ENCODE results near the gene CAMTA1. TPM values are rescaled to one million over a fixed set of nuclear protein-coding genes. Genes with fewer than 3 reads are reported as not detected.

Gene CAMTA1
- total RNA-seq, 1 donor from 2014 or later: 268 TPM

DNA sequence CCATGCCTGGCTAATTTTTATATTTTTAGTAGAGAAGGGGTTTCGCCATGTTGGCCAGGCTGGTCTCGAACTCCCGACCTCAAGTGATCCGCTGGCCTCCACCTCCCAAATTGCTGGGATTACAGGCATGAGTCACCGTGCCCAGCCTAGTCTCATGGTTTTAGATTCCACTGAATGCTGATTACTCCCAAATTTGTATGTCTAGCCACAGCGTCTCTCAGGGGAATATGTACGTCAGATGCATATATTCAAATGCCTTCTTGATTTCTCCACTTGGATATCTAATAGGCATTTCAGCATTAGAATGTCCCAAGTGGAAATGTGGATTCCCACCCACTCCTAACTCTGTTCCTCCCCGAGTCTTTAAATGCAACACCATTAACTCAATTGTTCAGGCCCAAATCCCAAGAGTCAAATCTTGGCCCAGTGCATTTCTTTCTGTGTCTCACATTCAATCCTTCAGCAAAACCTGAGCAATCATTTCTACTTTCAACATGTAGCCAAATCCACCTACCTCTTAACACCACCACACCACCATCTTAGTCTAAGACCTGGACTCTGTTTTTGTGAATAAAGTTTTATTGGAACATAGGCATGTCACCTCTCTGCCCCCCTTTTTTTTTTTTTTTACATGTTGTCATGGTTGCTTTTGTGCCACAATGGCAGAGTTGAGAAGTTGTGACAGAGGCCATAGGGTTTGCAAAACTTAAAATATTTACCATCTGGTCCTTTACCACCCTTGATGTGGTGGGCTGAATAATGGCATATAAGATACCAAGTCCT lies 9.8 kb upstream of the CAMTA1 start:
- Histone ChIP-seq H3F3A (ENCODE audit: low read depth) (peaks cover 8% of the 10 kb centered on the region), H3K9me3 (ENCODE audit: low read depth) (no peaks in the 10 kb centered on the region), H2AFZ (replicated peaks) (no peak overlapping the region), H3K4me3 (no peak overlapping the region), H3K4me1 (peaks cover 19% of the 10 kb centered on the region), H3K27me3 (no peaks in the 10 kb centered on the region), H3K27ac (no peak overlapping the region), H3K79me2 (ENCODE audit: low read depth) (no peaks in the 10 kb centered on the region), H4K20me1 (ENCODE audit: low read depth) (no peaks in the 10 kb centered on the region), H3K9ac (no peak overlapping the region), H3K4me2 (no peak overlapping the region), H3K36me3 (no peaks in the 10 kb centered on the region)
- Mint-ChIP-seq H3K36me3 (no peaks in the 10 kb centered on the region), H3K4me1 (peaks cover 18% of the 10 kb centered on the region), H3K4me3 (no peak overlapping the region), H3K27me3 (ENCODE audit: insufficient read depth, low read depth) (peaks cover 11% of the 10 kb centered on the region), H3K9me3 (peaks cover 12% of the 10 kb centered on the region), H3K27ac (no peak overlapping the region)
- TF ChIP-seq EZH2 (IDR thresholded peaks at IDR 0.05) (no peak), EZH2phosphoT487 (IDR thresholded peaks at IDR 0.05) (no peak)
- TF ChIP-seq, protein P1, sequence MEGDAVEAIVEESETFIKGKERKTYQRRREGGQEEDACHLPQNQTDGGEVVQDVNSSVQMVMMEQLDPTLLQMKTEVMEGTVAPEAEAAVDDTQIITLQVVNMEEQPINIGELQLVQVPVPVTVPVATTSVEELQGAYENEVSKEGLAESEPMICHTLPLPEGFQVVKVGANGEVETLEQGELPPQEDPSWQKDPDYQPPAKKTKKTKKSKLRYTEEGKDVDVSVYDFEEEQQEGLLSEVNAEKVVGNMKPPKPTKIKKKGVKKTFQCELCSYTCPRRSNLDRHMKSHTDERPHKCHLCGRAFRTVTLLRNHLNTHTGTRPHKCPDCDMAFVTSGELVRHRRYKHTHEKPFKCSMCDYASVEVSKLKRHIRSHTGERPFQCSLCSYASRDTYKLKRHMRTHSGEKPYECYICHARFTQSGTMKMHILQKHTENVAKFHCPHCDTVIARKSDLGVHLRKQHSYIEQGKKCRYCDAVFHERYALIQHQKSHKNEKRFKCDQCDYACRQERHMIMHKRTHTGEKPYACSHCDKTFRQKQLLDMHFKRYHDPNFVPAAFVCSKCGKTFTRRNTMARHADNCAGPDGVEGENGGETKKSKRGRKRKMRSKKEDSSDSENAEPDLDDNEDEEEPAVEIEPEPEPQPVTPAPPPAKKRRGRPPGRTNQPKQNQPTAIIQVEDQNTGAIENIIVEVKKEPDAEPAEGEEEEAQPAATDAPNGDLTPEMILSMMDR (IDR thresholded peaks at IDR 0.05): no peak
- DNase-seq (ENCODE audit: low spot score): no peak

- Histone ChIP-seq H4K20me1 (ENCODE audit: low read depth) (no peaks in the 10 kb centered on the region), H3K27ac (no peak overlapping the region), H3K4me2 (no peak overlapping the region), H3K27me3 (no peaks in the 10 kb centered on the region), H3K36me3 (no peaks in the 10 kb centered on the region), H3F3A (ENCODE audit: low read depth) (peaks cover 3% of the 10 kb centered on the region), H3K4me3 (no peak overlapping the region), H3K9ac (no peak overlapping the region), H3K79me2 (ENCODE audit: low read depth) (no peaks in the 10 kb centered on the region), H3K9me3 (ENCODE audit: low read depth) (no peaks in the 10 kb centered on the region), H2AFZ (replicated peaks) (no peak overlapping the region), H3K4me1 (peaks cover 10% of the 10 kb centered on the region)
- TF ChIP-seq, protein P1 (IDR thresholded peaks at IDR 0.05): no peak
- TF ChIP-seq EZH2phosphoT487 (IDR thresholded peaks at IDR 0.05): no peak
- no peak for TF ChIP-seq EZH2 (IDR thresholded peaks at IDR 0.05)
- Mint-ChIP-seq H3K4me3 (no peak overlapping the region), H3K27ac (no peak overlapping the region), H3K9me3 (peaks cover 12% of the 10 kb centered on the region), H3K27me3 (ENCODE audit: insufficient read depth, low read depth) (peaks cover 11% of the 10 kb centered on the region), H3K4me1 (peaks cover 9% of the 10 kb centered on the region), H3K36me3 (no peaks in the 10 kb centered on the region)
- no peak for DNase-seq (ENCODE audit: low spot score)
Measured at GRCh38 chr1:6776389-6776788, 8.9 kb upstream of the CAMTA1 start.

DNA sequence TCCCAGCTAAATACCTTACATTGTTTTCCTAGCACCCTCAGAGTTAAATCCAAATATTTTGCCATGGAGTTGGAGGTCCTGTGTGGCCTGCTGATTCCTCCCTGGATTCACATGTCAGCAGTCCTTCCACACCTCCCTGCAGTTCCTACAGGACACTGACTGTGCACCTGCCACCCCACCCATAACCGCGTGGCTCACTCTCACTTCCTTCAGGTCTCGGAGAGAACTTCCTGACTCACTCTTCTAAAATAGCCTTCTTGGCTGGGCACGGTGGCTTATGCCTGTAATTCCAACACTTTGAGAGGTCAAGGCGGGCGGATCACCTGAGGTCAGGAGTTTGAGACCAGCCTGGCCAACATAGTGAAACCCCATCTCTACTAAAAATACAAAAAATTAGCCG lies 8.4 kb upstream of the CAMTA1 start:
- no peak overlapping the region for H3K27ac ChIP-seq
- peaks cover 11% of the 10 kb centered on the region for H3K27me3 Mint-ChIP-seq (ENCODE audit: insufficient read depth, low read depth)
- no peaks in the 10 kb centered on the region for H4K20me1 ChIP-seq (ENCODE audit: low read depth)
- H3F3A ChIP-seq (ENCODE audit: low read depth): no peaks in the 10 kb centered on the region
- no peak overlapping the region for H3K4me3 ChIP-seq
- H3K36me3 Mint-ChIP-seq: no peaks in the 10 kb centered on the region
- H3K79me2 ChIP-seq (ENCODE audit: low read depth): no peaks in the 10 kb centered on the region
- H3K9ac ChIP-seq: no peak overlapping the region
- TF ChIP-seq EZH2 (IDR thresholded peaks at IDR 0.05): no peak
- TF ChIP-seq, protein P1 (IDR thresholded peaks at IDR 0.05): no peak
- no peak for TF ChIP-seq EZH2phosphoT487 (IDR thresholded peaks at IDR 0.05)
- no peaks in the 10 kb centered on the region for H3K9me3 ChIP-seq (ENCODE audit: low read depth)
- H3K9me3 Mint-ChIP-seq: peaks cover 12% of the 10 kb centered on the region
- no peak overlapping the region for H2AFZ ChIP-seq (replicated peaks)
- peaks cover 6% of the 10 kb centered on the region for H3K4me1 ChIP-seq
- H3K4me1 Mint-ChIP-seq: peaks cover 4% of the 10 kb centered on the region
- no peak overlapping the region for H3K4me2 ChIP-seq
- H3K27me3 ChIP-seq: no peaks in the 10 kb centered on the region
- no peak for DNase-seq (ENCODE audit: low spot score)
- H3K36me3 ChIP-seq: no peaks in the 10 kb centered on the region
- H3K4me3 Mint-ChIP-seq: no peak overlapping the region
- no peak overlapping the region for H3K27ac Mint-ChIP-seq

Measured in neural progenitor cell (in vitro differentiated cells).